GM12801 (cell line): ENCODE results near the gene PACSIN2.

ENCODE experiments used
- CTCF ChIP-seq: IDR thresholded peaks from one replicate; pipeline ENCODE4 v1.5.1; 2011; ENCODE audit warnings: control low read depth; ENCODE audit not compliant: insufficient read length; ENCODE audit errors: extremely low read depth

PACSIN2 gene

DNA sequence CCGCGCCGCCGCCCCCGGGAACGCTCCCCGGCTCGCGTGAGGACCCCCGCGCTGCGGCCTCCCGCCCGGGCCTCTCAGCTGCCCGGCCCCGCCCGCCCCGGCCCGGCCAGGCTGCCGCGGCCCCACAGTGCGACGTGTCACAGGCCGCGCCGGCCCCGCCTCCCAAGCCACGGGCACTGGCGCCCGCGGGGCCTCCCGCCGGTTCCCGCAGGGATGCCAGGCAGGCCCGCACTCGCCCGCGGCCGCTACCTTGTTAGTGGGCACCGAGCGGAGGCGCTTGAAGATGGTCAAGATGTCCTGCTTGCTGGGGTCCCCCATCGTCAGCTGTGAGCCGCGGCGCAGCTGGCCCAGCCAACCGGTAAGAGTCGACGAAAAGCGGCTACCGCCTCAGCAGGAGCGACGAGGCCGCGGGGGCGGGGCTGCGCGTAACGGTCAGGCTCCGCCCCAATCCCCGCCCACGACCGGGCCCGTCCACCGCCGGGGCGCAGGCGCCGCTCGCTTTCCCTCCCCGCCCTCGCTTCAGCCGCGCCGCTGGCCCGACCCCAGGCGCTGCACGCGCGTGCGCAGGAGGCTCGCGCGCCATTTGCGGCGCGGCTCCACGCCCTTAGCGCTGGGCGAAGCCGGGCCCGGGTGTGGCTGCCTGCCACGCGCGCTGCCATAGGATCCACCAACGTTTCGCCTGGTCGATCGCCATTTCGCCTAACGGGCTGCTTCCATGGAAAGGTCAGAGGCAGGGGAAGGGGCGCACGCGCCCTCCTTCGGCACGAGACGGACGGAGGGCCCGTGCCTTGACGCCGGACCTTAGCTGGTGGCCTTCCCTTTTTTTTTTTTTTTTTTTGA, 157.9 kb downstream of the PACSIN2 start, which contains the start of gene ARFGAP3:
ARFGAP3 (minus strand) TSS at position 409 of the 840 bp plus-strand sequence; CDS start at position 318, 91 bp downstream.
- TF ChIP-seq CTCF = no peak

DNA sequence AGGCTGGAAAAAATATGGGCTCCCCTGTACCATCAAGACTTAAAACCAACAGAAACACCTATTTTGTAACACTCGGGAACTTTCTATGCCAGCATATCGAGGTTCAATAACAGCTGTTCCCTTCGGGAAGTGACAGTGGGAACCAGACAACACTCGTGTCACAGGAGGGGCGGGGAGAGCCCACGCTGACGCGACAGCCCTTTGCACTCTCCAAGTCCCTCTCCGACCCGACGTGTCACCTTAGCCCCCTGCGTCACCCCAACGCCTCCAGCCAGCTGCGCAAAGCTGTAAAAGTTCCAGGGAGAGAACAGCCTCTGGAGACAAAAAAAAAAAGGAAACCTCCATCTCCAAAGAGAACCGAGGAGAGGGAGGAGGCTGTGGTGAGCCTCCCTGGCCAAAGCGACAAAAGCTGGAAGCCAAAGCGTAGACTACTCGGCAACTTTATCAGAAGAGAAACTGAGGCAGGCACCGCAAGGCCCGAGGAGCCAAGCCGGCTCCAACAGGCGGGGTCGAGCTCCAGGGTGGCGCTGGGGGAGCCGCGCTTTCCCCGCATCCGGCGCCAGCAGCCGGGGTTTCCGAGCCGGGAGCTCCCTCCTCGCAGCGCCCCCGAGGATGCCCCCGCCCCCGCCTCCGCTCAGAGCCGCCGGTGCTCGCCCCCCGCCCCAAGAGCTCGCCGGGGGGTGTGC, 158.6 kb downstream of the PACSIN2 start:
- no peak for TF ChIP-seq CTCF

GRCh38 chr22:42855721-42856120, 159.2 kb downstream of the PACSIN2 start:
- TF ChIP-seq CTCF = no peak

- TF ChIP-seq CTCF = no peak
Measured at GRCh38 chr22:42855211-42855610, 159.7 kb downstream of the PACSIN2 start.

GRCh38 chr22:42848941-42849550, 165.9 kb downstream of the PACSIN2 start:
- TF ChIP-seq CTCF = no peak

GRCh38 chr22:42847110-42847509, 167.8 kb downstream of the PACSIN2 start:
- no peak for TF ChIP-seq CTCF

GRCh38 chr22:42844756-42845155, 170.2 kb downstream of the PACSIN2 start:
- TF ChIP-seq CTCF = no peak
